Measurements from ENCODE around the gene SERPINI2.

GRCh38 chr3:167473863-167474262 is at the start of gene SERPINI2:
- TF ChIP-seq, protein P1, sequence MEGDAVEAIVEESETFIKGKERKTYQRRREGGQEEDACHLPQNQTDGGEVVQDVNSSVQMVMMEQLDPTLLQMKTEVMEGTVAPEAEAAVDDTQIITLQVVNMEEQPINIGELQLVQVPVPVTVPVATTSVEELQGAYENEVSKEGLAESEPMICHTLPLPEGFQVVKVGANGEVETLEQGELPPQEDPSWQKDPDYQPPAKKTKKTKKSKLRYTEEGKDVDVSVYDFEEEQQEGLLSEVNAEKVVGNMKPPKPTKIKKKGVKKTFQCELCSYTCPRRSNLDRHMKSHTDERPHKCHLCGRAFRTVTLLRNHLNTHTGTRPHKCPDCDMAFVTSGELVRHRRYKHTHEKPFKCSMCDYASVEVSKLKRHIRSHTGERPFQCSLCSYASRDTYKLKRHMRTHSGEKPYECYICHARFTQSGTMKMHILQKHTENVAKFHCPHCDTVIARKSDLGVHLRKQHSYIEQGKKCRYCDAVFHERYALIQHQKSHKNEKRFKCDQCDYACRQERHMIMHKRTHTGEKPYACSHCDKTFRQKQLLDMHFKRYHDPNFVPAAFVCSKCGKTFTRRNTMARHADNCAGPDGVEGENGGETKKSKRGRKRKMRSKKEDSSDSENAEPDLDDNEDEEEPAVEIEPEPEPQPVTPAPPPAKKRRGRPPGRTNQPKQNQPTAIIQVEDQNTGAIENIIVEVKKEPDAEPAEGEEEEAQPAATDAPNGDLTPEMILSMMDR (conservative IDR thresholded peaks at IDR 0.05), result no peak
- no peak for TF ChIP-seq ZFX (IDR thresholded peaks at IDR 0.05)
